HL-60 (cell line): Measurements from ENCODE around the gene SLTM.
"Not testable (repeated sequence)": the region's sequence is repeated elsewhere in the genome, so short reads cannot be mapped to it uniquely, and the experiment has no call there.

ENCODE experiments used
- DNase-seq, 2 experiments: peaks; one replicate each; pipeline ENCODE4 v3.0.0-alpha.2; 2010 to 2020; ENCODE audit warnings: low read depth in 1 of 2, low spot score in 1 of 2
- H3K27ac ChIP-seq: fragments of 250-450 bp; sonication (Bioruptor Pico); replicated peaks from 2 replicates; pipeline ENCODE4 v1.5.1; 2020; ENCODE audit warnings: mild to moderate bottlenecking, moderate library complexity
- H3K27me3 ChIP-seq: fragments of 250-450 bp; sonication (Bioruptor Pico); 2 replicates; pipeline ENCODE4 v1.5.1; 2021; ENCODE audit warnings: mild to moderate bottlenecking, moderate library complexity; ENCODE audit not compliant: insufficient read depth, poor library complexity, severe bottlenecking
- H3K4me3 ChIP-seq: replicated peaks from 2 replicates; pipeline ENCODE4 v1.5.1; 2011; ENCODE audit warnings: mild to moderate bottlenecking, control low read depth, low read length; ENCODE audit not compliant: insufficient read depth
- GABPA ChIP-seq: IDR thresholded peaks from 2 replicates; pipeline ENCODE4 v1.6.1; 2012; ENCODE audit warnings: low read depth
- POLR2AphosphoS5 ChIP-seq: IDR thresholded peaks from 2 replicates; pipeline ENCODE4 v1.6.1; 2012; ENCODE audit warnings: low read depth
- SPI1 ChIP-seq: IDR thresholded peaks from 2 replicates; pipeline ENCODE4 v1.6.1; 2012; ENCODE audit warnings: low read depth, mild to moderate bottlenecking, borderline replicate concordance
- TF ChIP-seq, protein P1 (sequence below): IDR thresholded peaks from one replicate; pipeline ENCODE4 v1.5.1; 2011; ENCODE audit warnings: low read length, control low read depth, inconsistent platforms; ENCODE audit not compliant: insufficient read depth
- TF ChIP-seq, protein P2 (sequence below): IDR thresholded peaks from 2 replicates; pipeline ENCODE4 v1.6.1; 2012; ENCODE audit warnings: low read depth; ENCODE audit not compliant: insufficient replicate concordance

The SLTM gene

DNA sequence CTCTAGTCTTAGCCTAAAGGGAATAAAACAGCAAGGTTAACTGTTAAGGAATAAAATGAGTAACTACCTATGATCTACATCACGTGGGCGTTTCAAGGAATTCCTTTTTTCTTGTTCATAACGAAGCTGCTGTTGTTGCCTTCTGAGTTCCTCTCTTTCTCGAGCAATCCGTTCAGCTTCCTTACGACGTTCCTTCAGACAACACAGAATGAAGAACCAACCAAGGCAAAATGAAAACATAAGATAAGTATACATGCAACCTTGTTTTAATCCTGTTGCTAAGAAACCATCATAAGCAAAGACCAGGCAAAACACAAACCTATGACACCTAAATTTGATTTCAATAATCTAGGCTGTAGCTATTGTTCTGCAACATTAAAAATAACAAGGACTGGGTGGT is 44.1 kb downstream of the SLTM start:
- Histone ChIP-seq H3K27me3 (no peaks in the 10 kb centered on the region), H3K4me3 (no peak overlapping the region), H3K27ac (no peak overlapping the region)
- TF ChIP-seq GABPA (no peak), SPI1 (no peak), POLR2AphosphoS5 (no peak)
- TF ChIP-seq, protein P1, sequence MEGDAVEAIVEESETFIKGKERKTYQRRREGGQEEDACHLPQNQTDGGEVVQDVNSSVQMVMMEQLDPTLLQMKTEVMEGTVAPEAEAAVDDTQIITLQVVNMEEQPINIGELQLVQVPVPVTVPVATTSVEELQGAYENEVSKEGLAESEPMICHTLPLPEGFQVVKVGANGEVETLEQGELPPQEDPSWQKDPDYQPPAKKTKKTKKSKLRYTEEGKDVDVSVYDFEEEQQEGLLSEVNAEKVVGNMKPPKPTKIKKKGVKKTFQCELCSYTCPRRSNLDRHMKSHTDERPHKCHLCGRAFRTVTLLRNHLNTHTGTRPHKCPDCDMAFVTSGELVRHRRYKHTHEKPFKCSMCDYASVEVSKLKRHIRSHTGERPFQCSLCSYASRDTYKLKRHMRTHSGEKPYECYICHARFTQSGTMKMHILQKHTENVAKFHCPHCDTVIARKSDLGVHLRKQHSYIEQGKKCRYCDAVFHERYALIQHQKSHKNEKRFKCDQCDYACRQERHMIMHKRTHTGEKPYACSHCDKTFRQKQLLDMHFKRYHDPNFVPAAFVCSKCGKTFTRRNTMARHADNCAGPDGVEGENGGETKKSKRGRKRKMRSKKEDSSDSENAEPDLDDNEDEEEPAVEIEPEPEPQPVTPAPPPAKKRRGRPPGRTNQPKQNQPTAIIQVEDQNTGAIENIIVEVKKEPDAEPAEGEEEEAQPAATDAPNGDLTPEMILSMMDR, result no peak
- TF ChIP-seq, protein P2, sequence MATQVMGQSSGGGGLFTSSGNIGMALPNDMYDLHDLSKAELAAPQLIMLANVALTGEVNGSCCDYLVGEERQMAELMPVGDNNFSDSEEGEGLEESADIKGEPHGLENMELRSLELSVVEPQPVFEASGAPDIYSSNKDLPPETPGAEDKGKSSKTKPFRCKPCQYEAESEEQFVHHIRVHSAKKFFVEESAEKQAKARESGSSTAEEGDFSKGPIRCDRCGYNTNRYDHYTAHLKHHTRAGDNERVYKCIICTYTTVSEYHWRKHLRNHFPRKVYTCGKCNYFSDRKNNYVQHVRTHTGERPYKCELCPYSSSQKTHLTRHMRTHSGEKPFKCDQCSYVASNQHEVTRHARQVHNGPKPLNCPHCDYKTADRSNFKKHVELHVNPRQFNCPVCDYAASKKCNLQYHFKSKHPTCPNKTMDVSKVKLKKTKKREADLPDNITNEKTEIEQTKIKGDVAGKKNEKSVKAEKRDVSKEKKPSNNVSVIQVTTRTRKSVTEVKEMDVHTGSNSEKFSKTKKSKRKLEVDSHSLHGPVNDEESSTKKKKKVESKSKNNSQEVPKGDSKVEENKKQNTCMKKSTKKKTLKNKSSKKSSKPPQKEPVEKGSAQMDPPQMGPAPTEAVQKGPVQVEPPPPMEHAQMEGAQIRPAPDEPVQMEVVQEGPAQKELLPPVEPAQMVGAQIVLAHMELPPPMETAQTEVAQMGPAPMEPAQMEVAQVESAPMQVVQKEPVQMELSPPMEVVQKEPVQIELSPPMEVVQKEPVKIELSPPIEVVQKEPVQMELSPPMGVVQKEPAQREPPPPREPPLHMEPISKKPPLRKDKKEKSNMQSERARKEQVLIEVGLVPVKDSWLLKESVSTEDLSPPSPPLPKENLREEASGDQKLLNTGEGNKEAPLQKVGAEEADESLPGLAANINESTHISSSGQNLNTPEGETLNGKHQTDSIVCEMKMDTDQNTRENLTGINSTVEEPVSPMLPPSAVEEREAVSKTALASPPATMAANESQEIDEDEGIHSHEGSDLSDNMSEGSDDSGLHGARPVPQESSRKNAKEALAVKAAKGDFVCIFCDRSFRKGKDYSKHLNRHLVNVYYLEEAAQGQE, result no peak
- no peak for DNase-seq

DNA sequence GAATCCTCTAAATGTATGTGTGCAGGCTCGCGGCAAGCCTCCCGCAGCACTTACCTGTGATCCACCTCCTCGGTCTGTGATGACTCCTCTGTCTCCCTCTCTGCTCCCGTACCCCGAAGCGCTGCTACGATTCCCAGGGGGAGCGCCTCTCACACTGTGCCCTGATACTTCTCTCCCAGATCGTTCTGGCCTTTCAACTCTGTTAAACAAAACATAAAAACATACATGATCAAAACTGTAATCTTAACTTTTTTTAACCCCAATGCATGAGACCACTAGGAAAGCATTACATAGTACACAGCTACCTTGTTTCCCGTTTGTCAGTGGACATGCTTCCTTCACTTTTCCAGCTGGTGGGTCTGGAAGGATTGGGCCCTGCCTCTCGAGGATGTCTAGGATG is 46.6 kb downstream of the SLTM start:
- H3K27me3 ChIP-seq, result no peaks in the 10 kb centered on the region
- no peak overlapping the region for H3K27ac ChIP-seq
- H3K4me3 ChIP-seq, result no peak overlapping the region
- no peak for TF ChIP-seq SPI1
- no peak for TF ChIP-seq POLR2AphosphoS5
- TF ChIP-seq GABPA, result no peak
- TF ChIP-seq, protein P2, result no peak
- TF ChIP-seq, protein P1, result no peak
- no peak for DNase-seq

DNA sequence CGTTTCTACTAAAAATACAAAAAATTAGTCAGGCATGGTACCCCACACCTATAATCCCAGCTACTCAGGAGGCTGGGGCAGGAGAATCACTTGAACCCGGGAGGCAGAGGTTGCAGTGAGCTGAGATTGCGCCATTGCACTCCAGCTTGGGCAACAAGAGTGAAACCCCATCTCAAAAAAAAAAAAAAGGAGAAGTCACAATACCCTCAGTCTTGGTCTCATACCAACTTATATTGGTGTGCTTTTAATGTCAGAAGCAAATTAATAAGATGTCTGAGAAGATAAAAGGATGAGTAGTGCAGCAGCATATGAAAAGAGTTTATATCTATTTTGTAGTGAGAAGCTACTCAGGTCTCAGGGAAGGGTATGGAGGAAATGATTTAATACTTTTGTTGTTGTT is 49.6 kb downstream of the SLTM start:
- H3K4me3 ChIP-seq, H3K27me3 ChIP-seq: not testable (repeated sequence)
- peak; percentile 75 for TF ChIP-seq SPI1
- DNase-seq, result peak in 1 of 2 experiments; percentile 47
- peak overlapping the region; percentile 18; the same call in 1 of the 2 replicates for H3K27ac ChIP-seq

DNA sequence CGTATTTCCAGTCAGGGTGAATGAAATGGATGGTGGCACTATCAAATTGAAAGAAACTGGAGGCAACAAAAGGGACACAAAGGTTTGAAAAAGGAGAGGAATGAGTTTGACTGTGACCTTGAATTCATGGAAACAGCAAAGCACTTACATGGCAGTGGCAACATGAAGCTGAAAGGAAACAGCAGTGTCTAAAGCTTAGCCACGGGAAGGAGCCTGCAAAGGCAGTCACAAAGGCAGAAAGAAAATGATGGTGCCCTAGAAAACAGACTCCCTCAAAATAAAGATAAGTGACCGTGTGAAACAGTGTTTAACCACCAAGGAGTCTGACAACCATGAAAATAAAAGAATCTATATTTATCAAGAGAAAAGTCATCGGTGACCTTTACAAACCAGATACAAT is 51.2 kb downstream of the SLTM start:
- DNase-seq, result no peak
- Histone ChIP-seq H3K27me3 (no peaks in the 10 kb centered on the region), H3K27ac (no peak overlapping the region), H3K4me3 (no peak overlapping the region)
- TF ChIP-seq POLR2AphosphoS5, result no peak
- TF ChIP-seq SPI1, result no peak
- TF ChIP-seq GABPA, result no peak
- TF ChIP-seq, protein P2, result no peak
- TF ChIP-seq, protein P1, result no peak
